ENCODE data around the gene IL17REL. TPM values are rescaled to one million over a fixed set of nuclear protein-coding genes. Genes with fewer than 3 reads are reported as not detected.
"Not testable (repeated sequence)": the region's sequence is repeated elsewhere in the genome, so short reads cannot be mapped to it uniquely, and the experiment has no call there.

The IL17REL gene
- total RNA-seq, 4 donors from 2014 or later: not detected

- no peak overlapping the region for H3K4me3 ChIP-seq
- H3K9me3 ChIP-seq: peaks cover 0 to 30% (median 5%) of the 10 kb centered on the region in 3 donors
- ATAC-seq: peak; percentile 7
- no peaks in the 10 kb centered on the region for H3K36me3 ChIP-seq
- no peak overlapping the region for H3K27ac ChIP-seq
- no CpG with 5 or more reads among the region's 11 CpGs for WGBS, 2 donors (ENCODE audit: low coverage in 1 of 2)
- TF ChIP-seq EP300 (IDR thresholded peaks at IDR 0.05): no peak
- TF ChIP-seq CTCF (IDR thresholded peaks at IDR 0.05): no peak
- no peak for TF ChIP-seq POLR2AphosphoS5 (IDR thresholded peaks at IDR 0.05)
- no peak for TF ChIP-seq POLR2A (IDR thresholded peaks at IDR 0.05)
- peaks cover 26% of the 10 kb centered on the region for H3K27me3 ChIP-seq
- peaks cover 0 to 6% (median 0%) of the 10 kb centered on the region in 3 donors for H3K4me1 ChIP-seq
Observed at GRCh38 chr22:49993649-49994360, 18.8 kb downstream of the IL17REL start.

- ATAC-seq: peak; percentile 62
Observed at GRCh38 chr22:49992921-49993648, 19.5 kb downstream of the IL17REL start.

GRCh38 chr22:49991907-49992533 lies 20.5 kb downstream of the IL17REL start:
- peaks cover 8% of the 10 kb centered on the region for H3K27me3 ChIP-seq
- no peak overlapping the region for H3K4me3 ChIP-seq
- no peak for TF ChIP-seq POLR2A (IDR thresholded peaks at IDR 0.05)
- no peak for TF ChIP-seq POLR2AphosphoS5 (IDR thresholded peaks at IDR 0.05)
- TF ChIP-seq EP300 (IDR thresholded peaks at IDR 0.05): no peak
- no peak for TF ChIP-seq CTCF (IDR thresholded peaks at IDR 0.05)
- peaks cover 0 to 30% (median 5%) of the 10 kb centered on the region in 3 donors for H3K9me3 ChIP-seq
- 82 to 92% methylated on average over 7 of the region's 7 CpGs for WGBS, 2 donors (ENCODE audit: low coverage in 1 of 2)
- H3K36me3 ChIP-seq: no peaks in the 10 kb centered on the region
- no peak overlapping the region for H3K27ac ChIP-seq
- peaks cover 0 to 6% (median 0%) of the 10 kb centered on the region in 3 donors for H3K4me1 ChIP-seq
- no peak for ATAC-seq

More at GRCh38 chr22:49992921-49993648, 19.5 kb downstream of the IL17REL start:
- TF ChIP-seq POLR2A (IDR thresholded peaks at IDR 0.05) (no peak), EP300 (IDR thresholded peaks at IDR 0.05) (no peak), POLR2AphosphoS5 (IDR thresholded peaks at IDR 0.05) (no peak), CTCF (IDR thresholded peaks at IDR 0.05) (peak in 3 of 4 experiments; percentile 54 to 75 (median 73))
- Histone ChIP-seq H3K27ac (no peak overlapping the region), H3K4me1 (peaks cover 0 to 6% (median 0%) of the 10 kb centered on the region in 3 donors), H3K4me3 (no peak overlapping the region), H3K9me3 (peaks cover 0 to 30% (median 5%) of the 10 kb centered on the region in 3 donors), H3K27me3 (peaks cover 19% of the 10 kb centered on the region), H3K36me3 (no peaks in the 10 kb centered on the region)
- WGBS, 2 donors (ENCODE audit: low coverage in 1 of 2): 63% methylated on average over 3 of the region's 23 CpGs; no CpG with 5 or more reads in 1 of the 2 donors

GRCh38 chr22:49991167-49991566 lies 21.4 kb downstream of the IL17REL start:
- TF ChIP-seq CTCF (IDR thresholded peaks at IDR 0.05) (no peak), POLR2A (IDR thresholded peaks at IDR 0.05) (no peak), EP300 (IDR thresholded peaks at IDR 0.05) (no peak), POLR2AphosphoS5 (IDR thresholded peaks at IDR 0.05) (no peak)
- no peak for ATAC-seq
- H3K27me3 ChIP-seq: peaks cover 8% of the 10 kb centered on the region
- WGBS, 2 donors (ENCODE audit: low coverage in 1 of 2): 71 to 92% methylated on average over 6 of the region's 6 CpGs
- H3K4me3 ChIP-seq: no peak overlapping the region
- no peaks in the 10 kb centered on the region for H3K36me3 ChIP-seq
- no peak overlapping the region for H3K27ac ChIP-seq
- peaks cover 0 to 36% (median 5%) of the 10 kb centered on the region in 3 donors for H3K9me3 ChIP-seq
- H3K4me1 ChIP-seq: peaks cover 0 to 6% (median 0%) of the 10 kb centered on the region in 3 donors

GRCh38 chr22:49989826-49990225 lies 22.7 kb downstream of the IL17REL start:
- ATAC-seq, H3K27ac ChIP-seq, H3K36me3 ChIP-seq, H3K4me1 ChIP-seq, H3K4me3 ChIP-seq: not testable (repeated sequence)
- Histone ChIP-seq H3K27me3 (peaks cover 16% of the 10 kb centered on the region), H3K9me3 (peaks cover 0 to 47% (median 5%) of the 10 kb centered on the region in 3 donors)
- no CpG with 5 or more reads among the region's 24 CpGs for WGBS, 2 donors (ENCODE audit: low coverage in 1 of 2)
